RWPE1 (cell line): ENCODE results near the gene WRAP53.

ENCODE experiments used
- CTCF ChIA-PET: fragments of 350-600 bp; sonication (Branson Sonifier 250); formaldehyde crosslinking; extraction: SDS; loops from one replicate; lab custom pipeline; 2021; lab: Yijun Ruan, JAX
- POLR2A ChIA-PET: fragments of 400-600 bp; formaldehyde crosslinking; extraction: SDS; loops from one replicate; lab custom pipeline; 2020; ENCODE audit warnings: antibody characterized with exemption; ENCODE audit not compliant: low non-redundant PET; lab: Yijun Ruan, JAX
- DNase-seq: peaks from one replicate; pipeline ENCODE4 v3.0.0; 2012; ENCODE audit warnings: low spot score
- H3K27ac ChIP-seq: fragments of 450-650 bp; 2 replicates; pipeline ENCODE4 v1.5.1; 2017
- TF ChIP-seq, protein P1 (sequence below): fragments of 450-650 bp; conservative IDR thresholded peaks from 2 replicates; pipeline ENCODE4 v1.5.1; 2017; ENCODE audit warnings: low read depth, mild to moderate bottlenecking

Gene WRAP53

DNA sequence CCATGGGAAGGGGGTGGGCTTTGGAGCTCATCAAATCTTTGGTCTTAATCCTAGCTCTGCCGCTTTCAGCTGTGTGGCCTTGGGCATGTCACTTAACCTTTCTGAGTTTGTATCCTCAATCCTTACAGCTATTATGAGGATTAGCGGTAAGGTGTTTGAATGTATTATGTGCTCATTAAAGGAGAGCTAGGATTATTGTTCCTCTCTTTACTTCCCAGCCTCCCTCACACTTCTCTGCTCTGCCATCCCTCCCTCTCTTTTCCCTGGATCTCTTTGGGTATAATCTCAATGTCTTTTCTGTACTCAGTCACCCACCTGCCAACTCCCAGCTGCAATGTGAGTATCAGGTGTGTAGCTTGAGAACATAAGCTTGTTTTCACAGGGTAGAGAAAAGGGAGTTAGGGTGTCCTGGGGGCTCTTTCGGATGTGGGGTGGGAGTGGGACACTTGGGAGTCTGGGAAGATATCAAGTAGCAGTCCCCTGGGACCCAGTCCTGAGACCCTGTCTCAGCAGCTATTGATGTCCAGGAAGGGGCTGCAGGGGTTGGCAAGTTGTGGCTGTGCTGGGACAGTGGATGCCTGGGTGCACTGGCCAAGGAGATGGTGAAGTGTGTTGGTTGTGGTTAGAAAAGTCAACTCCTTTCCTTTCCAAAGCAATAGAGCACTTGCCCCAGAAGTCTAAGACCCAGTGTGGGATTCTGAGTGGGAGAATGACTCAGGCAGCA lies 18.5 kb downstream of the WRAP53 start:
- ChIA-PET POLR2A (no interaction called here), CTCF (interaction anchor here (0.5 to 1.2 kb wide), 3 partner anchors 10 to 14 kb away, joined by 3 to 4 read pairs (median 4); partner anchors contain the start of gene DNAH2)
- TF ChIP-seq, protein P1, sequence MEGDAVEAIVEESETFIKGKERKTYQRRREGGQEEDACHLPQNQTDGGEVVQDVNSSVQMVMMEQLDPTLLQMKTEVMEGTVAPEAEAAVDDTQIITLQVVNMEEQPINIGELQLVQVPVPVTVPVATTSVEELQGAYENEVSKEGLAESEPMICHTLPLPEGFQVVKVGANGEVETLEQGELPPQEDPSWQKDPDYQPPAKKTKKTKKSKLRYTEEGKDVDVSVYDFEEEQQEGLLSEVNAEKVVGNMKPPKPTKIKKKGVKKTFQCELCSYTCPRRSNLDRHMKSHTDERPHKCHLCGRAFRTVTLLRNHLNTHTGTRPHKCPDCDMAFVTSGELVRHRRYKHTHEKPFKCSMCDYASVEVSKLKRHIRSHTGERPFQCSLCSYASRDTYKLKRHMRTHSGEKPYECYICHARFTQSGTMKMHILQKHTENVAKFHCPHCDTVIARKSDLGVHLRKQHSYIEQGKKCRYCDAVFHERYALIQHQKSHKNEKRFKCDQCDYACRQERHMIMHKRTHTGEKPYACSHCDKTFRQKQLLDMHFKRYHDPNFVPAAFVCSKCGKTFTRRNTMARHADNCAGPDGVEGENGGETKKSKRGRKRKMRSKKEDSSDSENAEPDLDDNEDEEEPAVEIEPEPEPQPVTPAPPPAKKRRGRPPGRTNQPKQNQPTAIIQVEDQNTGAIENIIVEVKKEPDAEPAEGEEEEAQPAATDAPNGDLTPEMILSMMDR, result no peak

DNA sequence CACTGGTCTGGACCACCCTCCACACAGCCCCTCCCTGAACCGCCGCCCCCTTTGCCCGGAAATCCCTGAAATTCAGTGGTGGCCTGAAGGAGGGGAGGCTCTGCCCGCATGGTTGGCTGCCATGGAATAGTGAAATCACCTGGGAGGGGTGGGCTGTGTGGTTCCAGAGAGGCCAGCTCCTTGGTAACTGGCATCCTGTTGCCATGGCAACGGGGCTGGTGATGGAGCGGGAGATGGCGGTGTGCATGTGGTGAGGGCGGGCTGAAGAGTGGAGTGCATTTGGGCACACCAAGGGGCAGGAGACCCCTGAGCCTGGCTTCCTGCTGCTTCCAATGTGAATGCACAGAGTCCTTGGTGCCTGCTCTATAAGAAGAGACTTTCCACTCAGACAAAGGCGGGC lies 19.2 kb downstream of the WRAP53 start:
- CTCF ChIA-PET, result interaction anchor here (0.5 kb wide), 1 partner anchor 10 kb away, joined by 4 read pairs; the partner anchor contains the start of gene DNAH2
- DNase-seq, result no peak
- POLR2A ChIA-PET, result no interaction called here
- TF ChIP-seq, protein P1, result no peak
- H3K27ac ChIP-seq, result no peak overlapping the region

More for the DNA sequence above, 18.5 kb downstream of the WRAP53 start:
- no peak overlapping the region for H3K27ac ChIP-seq
- no peak for DNase-seq

GRCh38 chr17:7707858-7708750 lies 19.8 kb downstream of the WRAP53 start:
- H3K27ac ChIP-seq, result no peak overlapping the region
- TF ChIP-seq, protein P1, result no peak
- no peak for DNase-seq
- ChIA-PET POLR2A (no interaction called here), CTCF (no interaction called here)

DNA sequence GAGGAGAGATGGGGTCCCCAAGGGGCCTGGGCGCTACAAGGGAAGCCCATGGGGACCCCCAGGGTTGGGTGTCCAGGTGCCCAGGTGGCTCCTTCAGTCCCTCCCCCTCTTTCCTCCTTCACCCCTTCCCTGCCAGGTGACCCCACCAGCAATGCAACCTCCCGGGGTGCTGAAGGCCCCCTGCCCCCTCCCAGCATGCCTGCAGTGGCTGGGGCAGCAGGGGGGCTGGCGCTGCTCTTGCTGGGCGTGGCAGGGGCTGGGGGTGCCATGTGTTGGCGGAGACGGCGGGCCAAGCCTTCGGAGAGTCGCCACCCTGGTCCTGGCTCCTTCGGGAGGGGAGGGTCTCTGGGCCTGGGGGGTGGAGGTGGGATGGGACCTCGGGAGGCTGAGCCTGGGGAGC lies 20.8 kb downstream of the WRAP53 start:
- no peak for DNase-seq
- ChIA-PET POLR2A (no interaction called here), CTCF (no interaction called here)
- no peak overlapping the region for H3K27ac ChIP-seq
- TF ChIP-seq, protein P1, result no peak

GRCh38 chr17:7710301-7710700 lies 22.0 kb downstream of the WRAP53 start:
- TF ChIP-seq, protein P1, result no peak
- peak overlapping the region; percentile 32; the same call in 1 of the 2 replicates for H3K27ac ChIP-seq
- no peak for DNase-seq
- CTCF ChIA-PET, result no interaction called here
- POLR2A ChIA-PET, result no interaction called here

- H3K27ac ChIP-seq, result no peak overlapping the region
- TF ChIP-seq, protein P1, result no peak
- no peak for DNase-seq
- ChIA-PET CTCF (interaction anchor here (0.6 kb wide), 1 partner anchor 399 kb away, joined by 3 read pairs; no protein-coding TSS in a partner anchor), POLR2A (interaction anchor here (0.6 kb wide), 1 partner anchor 24 kb away, joined by 3 read pairs; no protein-coding TSS in a partner anchor)
Observed at GRCh38 chr17:7711051-7711755, 22.9 kb downstream of the WRAP53 start.
